Activated B cell treated with CpG ODN at 0.5 μM for 24 hours (primary cell): Measurements from ENCODE around the gene CERS4. TPM values are rescaled to one million over a fixed set of nuclear protein-coding genes. Genes with fewer than 3 reads are reported as not detected.

Source experiments
- ATAC-seq: fragments of 200-7000 bp; cut with Tn5 transposase; one replicate; pipeline ENCODE4 v1.10.0; 2021; ENCODE audit warnings: low read depth, mild to moderate bottlenecking, moderate library complexity
- CTCF ChIA-PET: fragments of 350-600 bp; sonication (Branson Sonifier 250); formaldehyde crosslinking; loops from one replicate; lab custom pipeline; 2021; ENCODE audit warnings: antibody characterized with exemption; lab: Charles Lee
- POLR2A ChIA-PET: fragments of 350-600 bp; sonication (Branson Sonifier 250); formaldehyde crosslinking; loops from one replicate; lab custom pipeline; 2021; ENCODE audit warnings: antibody characterized with exemption; lab: Charles Lee
- DNase-seq: peaks from one replicate; pipeline ENCODE4 v3.0.0; 2022
- H3K27ac Mint-ChIP-seq: one replicate; pipeline ENCODE4 v1.8.0; 2020; ENCODE audit warnings: mixed read lengths
- H3K27me3 Mint-ChIP-seq: one replicate; pipeline ENCODE4 v1.8.0; 2021; ENCODE audit warnings: mixed read lengths
- H3K36me3 Mint-ChIP-seq: one replicate; pipeline ENCODE4 v1.8.0; 2021; ENCODE audit warnings: low read depth, mixed read lengths
- H3K4me1 Mint-ChIP-seq: one replicate; pipeline ENCODE4 v1.8.0; 2021; ENCODE audit warnings: mixed read lengths
- H3K4me3 Mint-ChIP-seq: one replicate; pipeline ENCODE4 v1.8.0; 2020; ENCODE audit warnings: mild to moderate bottlenecking, mixed read lengths
- H3K9me3 Mint-ChIP-seq: one replicate; pipeline ENCODE4 v1.8.0; 2020; ENCODE audit warnings: mixed read lengths
- CTCF ChIP-seq: fragments of 200-600 bp; IDR thresholded peaks from one replicate; pipeline ENCODE4 v1.8.0; 2022; ENCODE audit warnings: antibody characterized with exemption, mild to moderate bottlenecking
- intact Hi-C: fragments of 100-400 bp; cut with micrococcal nuclease; formaldehyde crosslinking; loops from one replicate; pipeline ENCODE4 v1.15.1; 2024
- total RNA-seq: library from RNA; stranded (reverse); gene quantifications from 2 replicates; pipeline ENCODE4 v1.2.3, GENCODE V29; 2022

Gene CERS4
- total RNA-seq, 1 donor from 2014 or later: 112 TPM

- no peak for TF ChIP-seq CTCF
- no peak for ATAC-seq
- intact Hi-C loops: loop anchor here (2.0 kb wide), 1 partner anchor 14 kb away; no protein-coding TSS in a partner anchor
- no peaks in the 10 kb centered on the region for H3K27me3 Mint-ChIP-seq
- H3K27ac Mint-ChIP-seq: no peak overlapping the region
- H3K4me3 Mint-ChIP-seq: no peak overlapping the region
- CTCF ChIA-PET: no interaction called here
- POLR2A ChIA-PET: interaction anchor here (0.6 to 1.1 kb wide), 2 partner anchors 12 to 28 kb away, joined by 4 to 5 read pairs; no protein-coding TSS in a partner anchor
- no peaks in the 10 kb centered on the region for H3K36me3 Mint-ChIP-seq
- H3K9me3 Mint-ChIP-seq: no peaks in the 10 kb centered on the region
- peaks cover 3% of the 10 kb centered on the region for H3K4me1 Mint-ChIP-seq
- DNase-seq: no peak
Measured at GRCh38 chr19:8168537-8168936, 40.6 kb upstream of the CERS4 start.

GRCh38 chr19:8174706-8175105, 34.5 kb upstream of the CERS4 start:
- ATAC-seq: no peak
- ChIA-PET POLR2A (no interaction called here), CTCF (no interaction called here)
- H3K9me3 Mint-ChIP-seq: no peaks in the 10 kb centered on the region
- H3K36me3 Mint-ChIP-seq: no peaks in the 10 kb centered on the region
- intact Hi-C loops: no loop called here
- no peaks in the 10 kb centered on the region for H3K27me3 Mint-ChIP-seq
- TF ChIP-seq CTCF: no peak
- no peak overlapping the region for H3K27ac Mint-ChIP-seq
- no peak overlapping the region for H3K4me3 Mint-ChIP-seq
- H3K4me1 Mint-ChIP-seq: no peaks in the 10 kb centered on the region
- DNase-seq: no peak

- DNase-seq: no peak
- intact Hi-C loops: no loop called here
Measured at GRCh38 chr19:8180018-8180417, 29.2 kb upstream of the CERS4 start.

GRCh38 chr19:8184274-8184673, 24.9 kb upstream of the CERS4 start:
- ChIA-PET CTCF (interaction anchor here (1.3 kb wide), 1 partner anchor 68 kb away, joined by 4 read pairs; no protein-coding TSS in a partner anchor), POLR2A (interaction anchor here (1.2 to 1.7 kb wide), 2 partner anchors 10 to 11 kb away, joined by 4 to 5 read pairs; no protein-coding TSS in a partner anchor)
- Mint-ChIP-seq H3K4me3 (no peak overlapping the region), H3K27me3 (no peaks in the 10 kb centered on the region), H3K27ac (no peak overlapping the region), H3K4me1 (peaks cover 33% of the 10 kb centered on the region), H3K9me3 (no peaks in the 10 kb centered on the region), H3K36me3 (no peaks in the 10 kb centered on the region)
- DNase-seq (no peak), ATAC-seq (no peak)
- intact Hi-C loops: no loop called here
- no peak for TF ChIP-seq CTCF

More at GRCh38 chr19:8180018-8180417, 29.2 kb upstream of the CERS4 start:
- no peaks in the 10 kb centered on the region for H3K27me3 Mint-ChIP-seq
- ATAC-seq: no peak
- no peaks in the 10 kb centered on the region for H3K9me3 Mint-ChIP-seq
- TF ChIP-seq CTCF: no peak
- peaks cover 16% of the 10 kb centered on the region for H3K4me1 Mint-ChIP-seq
- no peak overlapping the region for H3K27ac Mint-ChIP-seq
- ChIA-PET CTCF (interaction anchor here (1.7 kb wide), 1 partner anchor 21 kb away, joined by 4 read pairs; no protein-coding TSS in a partner anchor), POLR2A (interaction anchor here (0.7 to 1.3 kb wide), 5 partner anchors 12 to 431 kb away, joined by 5 to 10 read pairs (median 5); no protein-coding TSS in a partner anchor)
- no peak overlapping the region for H3K4me3 Mint-ChIP-seq
- no peaks in the 10 kb centered on the region for H3K36me3 Mint-ChIP-seq

- no peaks in the 10 kb centered on the region for H3K36me3 Mint-ChIP-seq
- no peak for DNase-seq
- CTCF ChIA-PET: interaction anchor here (1.3 kb wide), 1 partner anchor 67 kb away, joined by 4 read pairs; no protein-coding TSS in a partner anchor
- no peaks in the 10 kb centered on the region for H3K27me3 Mint-ChIP-seq
- no peak overlapping the region for H3K27ac Mint-ChIP-seq
- H3K4me1 Mint-ChIP-seq: peaks cover 33% of the 10 kb centered on the region
- TF ChIP-seq CTCF: no peak
- intact Hi-C loops: no loop called here
- POLR2A ChIA-PET: interaction anchor here (0.6 to 1.7 kb wide), 5 partner anchors 8 to 581 kb away, joined by 4 to 8 read pairs (median 5); no protein-coding TSS in a partner anchor
- no peak overlapping the region for H3K4me3 Mint-ChIP-seq
- ATAC-seq: no peak
- H3K9me3 Mint-ChIP-seq: no peaks in the 10 kb centered on the region
Measured at GRCh38 chr19:8185343-8186068, 23.7 kb upstream of the CERS4 start.
